Measurements from ENCODE around the gene EMC8. TPM values are rescaled to one million over a fixed set of nuclear protein-coding genes. Genes with fewer than 3 reads are reported as not detected.
"Not testable (repeated sequence)": the region's sequence is repeated elsewhere in the genome, so short reads cannot be mapped to it uniquely, and the experiment has no call there.

The EMC8 gene
- total RNA-seq, 4 donors from 2014 or later: 22.2 to 39.0 (median 27.3) TPM

GRCh38 chr16:85839681-85840240 is 40.4 kb upstream of the EMC8 start:
- no peak for DNase-seq (ENCODE audit: low spot score)
- no peak for ATAC-seq (ENCODE audit: low FRiP score)

GRCh38 chr16:85838876-85839585 is 39.7 kb upstream of the EMC8 start:
- ATAC-seq (ENCODE audit: low FRiP score) (no peak), DNase-seq (ENCODE audit: low spot score) (no peak)
- TF ChIP-seq, protein P1, sequence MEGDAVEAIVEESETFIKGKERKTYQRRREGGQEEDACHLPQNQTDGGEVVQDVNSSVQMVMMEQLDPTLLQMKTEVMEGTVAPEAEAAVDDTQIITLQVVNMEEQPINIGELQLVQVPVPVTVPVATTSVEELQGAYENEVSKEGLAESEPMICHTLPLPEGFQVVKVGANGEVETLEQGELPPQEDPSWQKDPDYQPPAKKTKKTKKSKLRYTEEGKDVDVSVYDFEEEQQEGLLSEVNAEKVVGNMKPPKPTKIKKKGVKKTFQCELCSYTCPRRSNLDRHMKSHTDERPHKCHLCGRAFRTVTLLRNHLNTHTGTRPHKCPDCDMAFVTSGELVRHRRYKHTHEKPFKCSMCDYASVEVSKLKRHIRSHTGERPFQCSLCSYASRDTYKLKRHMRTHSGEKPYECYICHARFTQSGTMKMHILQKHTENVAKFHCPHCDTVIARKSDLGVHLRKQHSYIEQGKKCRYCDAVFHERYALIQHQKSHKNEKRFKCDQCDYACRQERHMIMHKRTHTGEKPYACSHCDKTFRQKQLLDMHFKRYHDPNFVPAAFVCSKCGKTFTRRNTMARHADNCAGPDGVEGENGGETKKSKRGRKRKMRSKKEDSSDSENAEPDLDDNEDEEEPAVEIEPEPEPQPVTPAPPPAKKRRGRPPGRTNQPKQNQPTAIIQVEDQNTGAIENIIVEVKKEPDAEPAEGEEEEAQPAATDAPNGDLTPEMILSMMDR (IDR thresholded peaks at IDR 0.05): no peak

More at GRCh38 chr16:85839681-85840240, 40.4 kb upstream of the EMC8 start:
- TF ChIP-seq, protein P1 (IDR thresholded peaks at IDR 0.05): no peak

DNA sequence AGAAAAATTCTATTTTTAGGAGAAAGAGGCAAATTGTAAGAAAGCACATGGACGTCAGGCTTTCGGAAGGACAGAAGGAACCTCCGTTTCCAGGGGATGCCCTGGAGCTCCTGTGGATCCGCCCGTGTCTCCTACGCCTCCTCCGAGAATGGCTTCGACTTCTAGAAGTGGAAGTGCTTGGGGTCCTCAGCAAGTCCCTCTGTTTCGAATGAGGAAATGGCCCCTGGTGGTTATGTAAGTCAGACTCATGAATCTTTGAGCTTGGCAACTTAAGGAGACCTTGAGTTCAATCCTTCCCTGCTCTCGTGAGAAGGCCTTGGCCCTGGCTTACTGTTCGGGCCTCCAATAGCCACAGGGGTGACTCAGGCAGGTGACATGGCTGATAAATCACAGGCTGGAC is 39.0 kb upstream of the EMC8 start:
- ATAC-seq (ENCODE audit: low FRiP score): no peak
- TF ChIP-seq, protein P1 (IDR thresholded peaks at IDR 0.05): no peak
- DNase-seq (ENCODE audit: low spot score): no peak

DNA sequence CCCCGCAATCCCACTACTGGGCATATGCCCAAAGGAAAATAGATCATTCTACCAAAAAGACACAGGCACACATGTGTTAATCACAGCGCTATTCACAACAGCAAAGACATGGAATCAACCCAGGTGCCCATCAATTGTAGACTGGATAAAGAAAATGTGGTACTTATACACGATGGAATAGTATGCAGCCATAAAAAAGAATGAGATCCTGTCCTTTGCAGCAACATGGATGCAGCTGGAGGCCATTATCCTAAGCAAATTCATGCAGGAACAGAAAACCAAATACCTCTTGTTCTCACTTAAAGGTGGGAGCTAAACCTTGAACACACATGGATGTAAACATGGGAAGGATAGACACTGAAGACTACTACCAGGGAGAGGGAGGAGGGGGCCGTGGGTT is 38.3 kb upstream of the EMC8 start:
- ATAC-seq (ENCODE audit: low FRiP score); DNase-seq (ENCODE audit: low spot score): not testable (repeated sequence)

DNA sequence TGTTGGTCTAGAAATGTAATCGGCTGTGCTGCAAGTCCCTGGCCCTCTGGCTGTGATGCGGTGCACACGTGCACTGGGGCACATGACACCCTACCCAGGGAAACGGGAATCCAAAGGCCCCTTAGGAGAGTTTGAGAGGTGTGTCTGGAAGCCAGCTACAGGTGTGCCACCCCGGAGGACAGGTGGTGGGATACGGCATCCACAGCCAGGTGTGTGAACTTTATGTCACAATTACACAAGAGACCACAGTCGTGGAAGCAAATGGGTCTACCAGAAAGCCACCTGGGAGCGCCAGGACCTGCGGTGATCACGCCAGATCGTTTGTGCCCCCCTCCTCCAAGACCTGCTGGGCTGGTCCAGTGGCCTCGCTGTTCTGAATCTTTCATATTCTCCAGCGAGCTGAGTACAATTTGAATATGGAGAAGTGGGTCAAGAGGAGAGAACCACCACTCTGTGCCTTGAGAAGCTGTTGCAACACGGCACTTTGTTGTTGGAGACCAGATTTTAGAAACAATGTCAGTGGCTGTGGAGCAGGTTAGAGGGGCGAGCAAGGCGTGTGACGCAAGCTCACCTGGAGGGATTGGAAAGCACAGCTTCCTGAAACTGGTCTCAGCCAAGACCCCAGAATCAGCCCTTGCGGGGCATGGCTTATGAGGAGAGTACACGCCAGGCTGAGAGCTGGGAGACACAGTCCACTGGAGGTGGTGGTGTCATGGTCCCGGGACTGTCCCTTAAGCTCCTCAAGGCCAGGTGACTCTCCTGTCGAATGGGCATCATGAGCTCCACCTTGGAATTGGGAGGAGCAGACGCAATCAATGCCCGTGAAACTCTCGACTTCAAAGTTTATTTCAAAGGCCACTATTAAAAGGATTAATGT is 37.6 kb upstream of the EMC8 start:
- DNase-seq (ENCODE audit: low spot score): no peak
- TF ChIP-seq, protein P1 (IDR thresholded peaks at IDR 0.05): no peak
- no peak for ATAC-seq (ENCODE audit: low FRiP score)

- TF ChIP-seq, protein P1 (IDR thresholded peaks at IDR 0.05): no peak
- ATAC-seq (ENCODE audit: low FRiP score) (no peak), DNase-seq (ENCODE audit: low spot score) (no peak)
These were observed 36.8 kb upstream of the EMC8 start for GRCh38 chr16:85835956-85836705.

Measured in omental fat pad (tissue), 4 donors.